Heart right ventricle (tissue), 16 donors: Measurements from ENCODE around the gene USP54. TPM values are rescaled to one million over a fixed set of nuclear protein-coding genes. Genes with fewer than 3 reads are reported as not detected.
A peak's percentile ranks its signal among the peaks of the same experiment; 100 is the strongest.

Experiments
- ATAC-seq, 8 donors: fragments of 200-7000 bp; cut with Tn5 transposase; one replicate each; pipeline ENCODE4 v1.9.1; 2020; ENCODE audit warnings: mild to moderate bottlenecking in 8 of 8, moderate library complexity in 8 of 8, moderate number of reproducible peaks in 1 of 8
- DNase-seq, 2 donors: peaks; one replicate each; pipeline ENCODE4 v3.0.0-alpha.2; 2020
- H3K27ac ChIP-seq, 10 donors: fragments of 200-600 bp; sonication (generic) in 2 of 10; one replicate each; pipeline versions ENCODE4 v1.5.0 to v1.8.0; 2020 to 2022; ENCODE audit warnings: mild to moderate bottlenecking in 3 of 10
- H3K27me3 ChIP-seq, 7 donors: fragments of 200-600 bp; one replicate each; pipeline ENCODE4 v1.8.0; 2021 to 2022; ENCODE audit warnings: mild to moderate bottlenecking in 2 of 7
- H3K36me3 ChIP-seq, 9 donors: fragments of 200-600 bp; sonication (generic) in 1 of 9; one replicate each; pipeline versions ENCODE4 v1.5.0 to v1.8.0; 2020 to 2022; ENCODE audit warnings: mild to moderate bottlenecking in 2 of 9
- H3K4me1 ChIP-seq, 9 donors: fragments of 200-600 bp; sonication (generic) in 1 of 9; one replicate each; pipeline versions ENCODE4 v1.5.0 to v1.8.0; 2020 to 2022; ENCODE audit warnings: mild to moderate bottlenecking in 4 of 9
- H3K4me3 ChIP-seq, 10 donors: fragments of 200-600 bp; sonication (generic) in 2 of 10; one replicate each; pipeline versions ENCODE4 v1.5.0 to v1.8.0; 2020 to 2022; ENCODE audit warnings: mild to moderate bottlenecking in 7 of 10, moderate library complexity in 2 of 10
- H3K9me3 ChIP-seq, 11 donors: fragments of 200-600 bp in 10 of 11; sonication (generic) in 2 of 11; one replicate each; pipeline versions ENCODE4 v1.5.0 to v1.8.0; 2013 to 2022; ENCODE audit warnings: mild to moderate bottlenecking in 2 of 11, control low read depth in 1 of 11, moderate library complexity in 1 of 11
- CTCF ChIP-seq, 9 donors: fragments of 200-600 bp; sonication (generic) in 2 of 9; IDR thresholded peaks; one replicate each; pipeline versions ENCODE4 v1.5.0 to v1.8.0; 2021 to 2022; ENCODE audit warnings: antibody characterized with exemption in 9 of 9, mild to moderate bottlenecking in 5 of 9, moderate library complexity in 1 of 9
- WGBS, 2 donors: extraction: QIAGEN DNeasy Blood & Tissue Kit; methylation state at CpG; one replicate each; pipeline ENCODE4 v1.1.7; 2013; ENCODE audit warnings: inconsistent platforms in 1 of 2; 5-methylcytosine and 5-hydroxymethylcytosine counted together
- intact Hi-C, 10 donors: fragments of 100-400 bp; cut with DNase I; formaldehyde crosslinking; loops; one replicate each; pipeline versions ENCODE4 v1.11.1 to v1.14.2; 2022
- polyA plus RNA-seq, 2 donors: library from polyadenylated mRNA; stranded (reverse); fragments of 200-250 nt; gene quantifications; one replicate each; pipeline ENCODE4 v1.2.3, GENCODE V29; 2013
- total RNA-seq, 10 donors: library from RNA; stranded (reverse); fragmentation: NEBNext Ultra II Directional in 3 of 10; extraction: Animal tissue kit (Norgen Biotek cat#: 25700) in 3 of 10; gene quantifications; one replicate each; pipeline versions ENCODE4 v1.2.1 to v1.2.4, GENCODE V29; 2021 to 2023
- donor health status: Arrhythmogenic right ventricular cardiomyopathy.
- donor health status: ischemic (EF 13 %, LVEDD 7.1; RV severe dilation, severe dysfunction).
- donor health status: healthy with polysubstance abuse.
- donor health status: DM: no; HTN: yes; CAD: no.
- donor health status: DM: no; HTN: no; CAD: no.
- donor health status: ischemic (EF 25% LVEDD 6.9; RV normal size, moderate dysfunction).
- donor health status: ischemic (EF 25% LVEDD 5.7; RV mildly dilated, moderate dysfunction).
- donor health status: healthy.
- donor health status: DM: yes; HTN: yes; CAD: no.
- donor health status: Ischemic cardiomyopathy.
- donor health status: ischemic (EF 35%, LVEDD 5.7; RV mildly dilated, moderate dysfunction).
- donor health status: nonischemic (EF 11% LVEDD 7.7; RV severe dilation, severe dysfunction).
- donor health status: DM: yes; HTN: yes; CAD: no.
- donor health status: PGD.
- donor health status: ischemic (EF 29% LVEDD 5.4; RV normal size, mild dysfunction).
- donor health status: nonischemic (EF 23%, LVEDD 6.1; RV moderate dilation, normal function).

USP54 gene
- total and polyA plus RNA-seq, 12 donors, result 7.9 to 34.5 (median 18.1) TPM

- DNase-seq (peak; percentile 91 to 95), ATAC-seq (peak; percentile 88 to 96 (median 92))
- Histone ChIP-seq H3K9me3 (no peaks in the 10 kb centered on the region), H3K36me3 (peaks cover 0 to 34% (median 16%) of the 10 kb centered on the region in 9 donors), H3K4me3 (peak within 1 kb of the TSS; percentile 66 to 98 (median 83)), H3K27me3 (no peaks in the 10 kb centered on the region), H3K27ac (peak within 1 kb of the TSS; percentile 90 to 99 (median 98)), H3K4me1 (peaks cover 7 to 48% (median 41%) of the 10 kb centered on the region in 9 donors)
- 6% methylated on average over 28 of the region's 28 CpGs for WGBS, 2 donors
- TF ChIP-seq CTCF (IDR thresholded peaks at IDR 0.05), result no peak
- intact Hi-C loops, result loop anchor here in 2 of 10 donors (1.0 to 10.0 kb wide), 3 partner anchors 83 to 244 kb away; partner anchors contain the start of gene MRPS16 (in 2 of the 2)
Measured at GRCh38 chr10:73495884-73496674, 95.1 kb downstream of the USP54 start, which contains the start of gene PPP3CB. TSS of gene PPP3CB (minus strand) at chr10:73496024. CDS start at chr10:73495889, 135 bp downstream.

- ATAC-seq, result peak; percentile 91 to 98 (median 94)
- no peak for TF ChIP-seq CTCF (IDR thresholded peaks at IDR 0.05)
- intact Hi-C loops, result loop anchor here in 2 of 10 donors (1.0 to 10.0 kb wide), 3 partner anchors 82 to 243 kb away; partner anchors contain the start of gene MRPS16 (in 2 of the 2)
- DNase-seq, result peak; percentile 85 to 92
- peaks cover 0 to 34% (median 16%) of the 10 kb centered on the region in 9 donors for H3K36me3 ChIP-seq
- H3K4me1 ChIP-seq, result peaks cover 7 to 48% (median 40%) of the 10 kb centered on the region in 9 donors
- H3K27ac ChIP-seq, result peak overlapping the region; percentile 90 to 99 (median 98)
- no peaks in the 10 kb centered on the region for H3K9me3 ChIP-seq
- H3K4me3 ChIP-seq, result peak overlapping the region; percentile 66 to 98 (median 83)
- WGBS, 2 donors, result 0% methylated on average over 45 to 55 of the region's 55 CpGs
- no peaks in the 10 kb centered on the region for H3K27me3 ChIP-seq
Measured at GRCh38 chr10:73495226-73495883, 95.8 kb downstream of the USP54 start.

GRCh38 chr10:73494877-73495225 is 96.3 kb downstream of the USP54 start:
- no peaks in the 10 kb centered on the region for H3K9me3 ChIP-seq
- no peaks in the 10 kb centered on the region for H3K27me3 ChIP-seq
- peak overlapping the region; percentile 66 to 98 (median 83) for H3K4me3 ChIP-seq
- H3K27ac ChIP-seq, result peak overlapping the region; percentile 90 to 99 (median 98)
- intact Hi-C loops, result loop anchor here in 2 of 10 donors (1.0 to 10.0 kb wide), 3 partner anchors 82 to 243 kb away; partner anchors contain the start of gene MRPS16 (in 2 of the 2)
- DNase-seq, result no peak
- TF ChIP-seq CTCF (IDR thresholded peaks at IDR 0.05), result no peak
- H3K4me1 ChIP-seq, result peaks cover 7 to 52% (median 41%) of the 10 kb centered on the region in 9 donors
- peak in 1 of 8 donors; percentile 1 for ATAC-seq
- H3K36me3 ChIP-seq, result peaks cover 0 to 29% (median 12%) of the 10 kb centered on the region in 9 donors
- 0 to 1% methylated on average over 2 of the region's 2 CpGs for WGBS, 2 donors

- DNase-seq (no peak), ATAC-seq (no peak)
- H3K27ac ChIP-seq, result peak overlapping the region in 7 of 10 donors; percentile 16 to 99 (median 97)
- no peak for TF ChIP-seq CTCF (IDR thresholded peaks at IDR 0.05)
- H3K4me1 ChIP-seq, result peaks cover 7 to 57% (median 41%) of the 10 kb centered on the region in 9 donors
- WGBS, 2 donors, result 93 to 94% methylated on average over 15 of the region's 15 CpGs
- H3K4me3 ChIP-seq, result peak overlapping the region in 8 of 10 donors; percentile 66 to 98 (median 86)
- no peaks in the 10 kb centered on the region for H3K9me3 ChIP-seq
- intact Hi-C loops, result loop anchor here in 1 of 10 donors (10.0 kb wide), 1 partner anchor 239 kb away; the partner anchor contains the start of gene MRPS16
- H3K27me3 ChIP-seq, result no peaks in the 10 kb centered on the region
- H3K36me3 ChIP-seq, result peaks cover 0 to 25% (median 10%) of the 10 kb centered on the region in 9 donors
Measured at GRCh38 chr10:73494213-73494612, 96.9 kb downstream of the USP54 start.
